ENCODE data around the gene FAM118A. TPM values are rescaled to one million over a fixed set of nuclear protein-coding genes. Genes with fewer than 3 reads are reported as not detected.

The FAM118A gene
- polyA plus RNA-seq, 1 donor (not counting 4 experiments of a cell fraction or from before 2014, with no cell fraction given), result 31.1 TPM

GRCh38 chr22:45304971-45305370 lies 4.8 kb upstream of the FAM118A start:
- H3K4me1 ChIP-seq (ENCODE audit: control insufficient read depth, extremely low read depth, insufficient read depth, low read length), result peaks cover 9% of the 10 kb centered on the region
- H3K9me1 ChIP-seq (ENCODE audit: control insufficient read depth, extremely low read depth, insufficient read depth, low read length), result no peaks in the 10 kb centered on the region
- FAIRE-seq (no peak), DNase-seq (ENCODE audit: low read depth, low spot score) (no peak)
- H3K79me2 ChIP-seq (ENCODE audit: control insufficient read depth, insufficient read depth, low read length), result no peaks in the 10 kb centered on the region
- H3K9me3 ChIP-seq (ENCODE audit: control insufficient read depth, low read depth, low read length), result no peaks in the 10 kb centered on the region
- H3K9ac ChIP-seq (ENCODE audit: control insufficient read depth, extremely low read depth, insufficient read depth, low read length), result no peak overlapping the region
- no peaks in the 10 kb centered on the region for H3K27me3 ChIP-seq (ENCODE audit: control insufficient read depth, extremely low read depth, insufficient read depth, low read length)
- no peak overlapping the region for H3K4me2 ChIP-seq (ENCODE audit: control insufficient read depth, extremely low read depth, insufficient read depth, low read depth, low read length)
- no peaks in the 10 kb centered on the region for H3K36me3 ChIP-seq (ENCODE audit: control insufficient read depth in 2 of 2, extremely low read depth in 1 of 2, insufficient read depth in 2 of 2, low read length in 2 of 2)
- no peak overlapping the region for H2AFZ ChIP-seq (ENCODE audit: control insufficient read depth, low read length)
- H3K4me3 ChIP-seq (ENCODE audit: control insufficient read depth in 2 of 3, extremely low read depth in 1 of 3, insufficient read depth in 2 of 3, low read depth in 1 of 3, low read length in 3 of 3), result no peak overlapping the region
- no peaks in the 10 kb centered on the region for H4K20me1 ChIP-seq (ENCODE audit: control insufficient read depth, extremely low read depth, insufficient read depth, low read length)
- H3K27ac ChIP-seq (ENCODE audit: control insufficient read depth, insufficient read depth, low read length), result no peak overlapping the region
- TF ChIP-seq, protein P1, sequence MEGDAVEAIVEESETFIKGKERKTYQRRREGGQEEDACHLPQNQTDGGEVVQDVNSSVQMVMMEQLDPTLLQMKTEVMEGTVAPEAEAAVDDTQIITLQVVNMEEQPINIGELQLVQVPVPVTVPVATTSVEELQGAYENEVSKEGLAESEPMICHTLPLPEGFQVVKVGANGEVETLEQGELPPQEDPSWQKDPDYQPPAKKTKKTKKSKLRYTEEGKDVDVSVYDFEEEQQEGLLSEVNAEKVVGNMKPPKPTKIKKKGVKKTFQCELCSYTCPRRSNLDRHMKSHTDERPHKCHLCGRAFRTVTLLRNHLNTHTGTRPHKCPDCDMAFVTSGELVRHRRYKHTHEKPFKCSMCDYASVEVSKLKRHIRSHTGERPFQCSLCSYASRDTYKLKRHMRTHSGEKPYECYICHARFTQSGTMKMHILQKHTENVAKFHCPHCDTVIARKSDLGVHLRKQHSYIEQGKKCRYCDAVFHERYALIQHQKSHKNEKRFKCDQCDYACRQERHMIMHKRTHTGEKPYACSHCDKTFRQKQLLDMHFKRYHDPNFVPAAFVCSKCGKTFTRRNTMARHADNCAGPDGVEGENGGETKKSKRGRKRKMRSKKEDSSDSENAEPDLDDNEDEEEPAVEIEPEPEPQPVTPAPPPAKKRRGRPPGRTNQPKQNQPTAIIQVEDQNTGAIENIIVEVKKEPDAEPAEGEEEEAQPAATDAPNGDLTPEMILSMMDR (optimal IDR thresholded peaks at IDR 0.05 in 1 of 3, IDR thresholded peaks at IDR 0.05 in 1 of 3, conservative IDR thresholded peaks at IDR 0.05 in 1 of 3; ENCODE audit: extremely low read depth in 1 of 3, insufficient read depth in 2 of 3, low read length in 3 of 3), result no peak
- TF ChIP-seq EZH2 (IDR thresholded peaks at IDR 0.05; ENCODE audit: low read length), result no peak
- dilution Hi-C loops (cut with MboI; ENCODE audit: extremely low pct_ligation_motif_present, low sequenced_read_pairs), result no loop called here

DNA sequence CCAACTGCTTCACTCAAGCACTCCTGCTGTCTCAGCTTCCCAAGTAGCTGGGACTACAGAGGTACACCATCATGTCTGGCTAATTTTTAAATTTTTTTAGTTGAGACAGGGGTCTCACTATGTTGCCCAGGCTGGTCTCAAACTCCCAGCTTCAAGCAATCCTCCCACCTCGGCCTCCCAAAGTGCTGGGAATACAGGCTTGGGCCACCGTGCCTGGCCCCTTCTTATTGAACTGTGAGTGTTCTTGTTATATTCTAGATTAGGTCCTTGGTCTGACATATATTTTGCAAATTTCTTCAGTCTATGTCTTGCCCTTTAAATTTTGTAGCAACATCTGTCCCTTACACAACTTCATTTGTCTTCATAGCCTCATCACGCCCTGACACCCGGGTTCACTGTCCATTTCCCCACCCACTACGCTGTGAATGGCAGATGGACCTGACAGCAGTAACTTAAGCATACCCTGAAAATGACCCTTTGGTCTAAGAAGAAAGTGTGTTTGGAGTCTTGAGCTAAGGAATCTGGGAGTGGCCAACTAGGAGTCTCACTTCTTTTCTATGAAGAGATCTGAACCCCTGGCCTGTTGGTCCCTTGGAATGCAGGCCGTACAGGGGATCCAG lies 4.2 kb upstream of the FAM118A start:
- TF ChIP-seq EZH2 (IDR thresholded peaks at IDR 0.05; ENCODE audit: low read length), result no peak
- TF ChIP-seq, protein P1 (optimal IDR thresholded peaks at IDR 0.05 in 1 of 3, IDR thresholded peaks at IDR 0.05 in 1 of 3, conservative IDR thresholded peaks at IDR 0.05 in 1 of 3; ENCODE audit: extremely low read depth in 1 of 3, insufficient read depth in 2 of 3, low read length in 3 of 3), result no peak
- Histone ChIP-seq H3K9me3 (ENCODE audit: control insufficient read depth, low read depth, low read length) (no peaks in the 10 kb centered on the region), H3K36me3 (ENCODE audit: control insufficient read depth in 2 of 2, extremely low read depth in 1 of 2, insufficient read depth in 2 of 2, low read length in 2 of 2) (no peaks in the 10 kb centered on the region), H3K9me1 (ENCODE audit: control insufficient read depth, extremely low read depth, insufficient read depth, low read length) (no peaks in the 10 kb centered on the region), H3K4me1 (ENCODE audit: control insufficient read depth, extremely low read depth, insufficient read depth, low read length) (peaks cover 9% of the 10 kb centered on the region), H4K20me1 (ENCODE audit: control insufficient read depth, extremely low read depth, insufficient read depth, low read length) (no peaks in the 10 kb centered on the region), H2AFZ (ENCODE audit: control insufficient read depth, low read length) (no peak overlapping the region), H3K4me2 (ENCODE audit: control insufficient read depth, extremely low read depth, insufficient read depth, low read depth, low read length) (no peak overlapping the region), H3K27me3 (ENCODE audit: control insufficient read depth, extremely low read depth, insufficient read depth, low read length) (no peaks in the 10 kb centered on the region), H3K27ac (ENCODE audit: control insufficient read depth, insufficient read depth, low read length) (no peak overlapping the region), H3K9ac (ENCODE audit: control insufficient read depth, extremely low read depth, insufficient read depth, low read length) (no peak overlapping the region), H3K4me3 (ENCODE audit: control insufficient read depth in 2 of 3, extremely low read depth in 1 of 3, insufficient read depth in 2 of 3, low read depth in 1 of 3, low read length in 3 of 3) (no peak overlapping the region), H3K79me2 (ENCODE audit: control insufficient read depth, insufficient read depth, low read length) (peaks cover 4% of the 10 kb centered on the region)
- FAIRE-seq (no peak), DNase-seq (ENCODE audit: low read depth, low spot score) (no peak)
- dilution Hi-C loops (cut with MboI; ENCODE audit: extremely low pct_ligation_motif_present, low sequenced_read_pairs), result no loop called here

Data from keratinocyte (primary cell).